ENCODE data around the gene CTBP2. TPM values are rescaled to one million over a fixed set of nuclear protein-coding genes. Genes with fewer than 3 reads are reported as not detected.

The CTBP2 gene
- total RNA-seq, 1 experiment from 2014 or later = 212 TPM

- Mint-ChIP-seq H3K4me1 (peaks cover 25 to 26% of the 10 kb centered on the region in 2 experiments), H3K4me3 (no peak overlapping the region)
- WGBS (ENCODE audit: extremely low coverage, insufficient read length, low lambda C conversion rate) = no CpG with 5 or more reads among the region's 5 CpGs
These were observed 210.8 kb downstream of the CTBP2 start for GRCh38 chr10:124949543-124949942.

More at GRCh38 chr10:124949543-124949942, 210.8 kb downstream of the CTBP2 start:
- H3K4me1 ChIP-seq (ENCODE audit: insufficient read depth, low read length) = peaks cover 2% of the 10 kb centered on the region; the same call in 1 of the 2 replicates
- H3K4me2 ChIP-seq (ENCODE audit: insufficient read depth, insufficient read length, low read length) = no peak overlapping the region
- H3K18ac ChIP-seq (ENCODE audit: insufficient read length, low read depth, low read length) = no peak overlapping the region
- H3K27ac Mint-ChIP-seq = peak overlapping the region in 1 of 3 experiments; percentile 6; a peak in 1 of 7 replicates
- no peak overlapping the region for H2BK15ac ChIP-seq (ENCODE audit: low read depth, low read length)
- no peak overlapping the region for H3K27ac ChIP-seq (ENCODE audit: insufficient read length, low read depth, low read length)
- no peak overlapping the region for H3T11ph ChIP-seq (ENCODE audit: low read length)
- peaks cover 0 to 8% (median 7%) of the 10 kb centered on the region in 3 experiments; a peak in 3 of 7 replicates for H3K36me3 Mint-ChIP-seq (ENCODE audit: insufficient read depth in 1 of 3, low read depth in 3 of 3)
- H3K9ac ChIP-seq (ENCODE audit: extremely low read depth, insufficient read length, low read length) = no peak overlapping the region
- no peak overlapping the region for H4K8ac ChIP-seq (replicated peaks; ENCODE audit: insufficient read length, low read depth, low read length)
- TF ChIP-seq, protein P1, sequence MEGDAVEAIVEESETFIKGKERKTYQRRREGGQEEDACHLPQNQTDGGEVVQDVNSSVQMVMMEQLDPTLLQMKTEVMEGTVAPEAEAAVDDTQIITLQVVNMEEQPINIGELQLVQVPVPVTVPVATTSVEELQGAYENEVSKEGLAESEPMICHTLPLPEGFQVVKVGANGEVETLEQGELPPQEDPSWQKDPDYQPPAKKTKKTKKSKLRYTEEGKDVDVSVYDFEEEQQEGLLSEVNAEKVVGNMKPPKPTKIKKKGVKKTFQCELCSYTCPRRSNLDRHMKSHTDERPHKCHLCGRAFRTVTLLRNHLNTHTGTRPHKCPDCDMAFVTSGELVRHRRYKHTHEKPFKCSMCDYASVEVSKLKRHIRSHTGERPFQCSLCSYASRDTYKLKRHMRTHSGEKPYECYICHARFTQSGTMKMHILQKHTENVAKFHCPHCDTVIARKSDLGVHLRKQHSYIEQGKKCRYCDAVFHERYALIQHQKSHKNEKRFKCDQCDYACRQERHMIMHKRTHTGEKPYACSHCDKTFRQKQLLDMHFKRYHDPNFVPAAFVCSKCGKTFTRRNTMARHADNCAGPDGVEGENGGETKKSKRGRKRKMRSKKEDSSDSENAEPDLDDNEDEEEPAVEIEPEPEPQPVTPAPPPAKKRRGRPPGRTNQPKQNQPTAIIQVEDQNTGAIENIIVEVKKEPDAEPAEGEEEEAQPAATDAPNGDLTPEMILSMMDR (conservative IDR thresholded peaks at IDR 0.05) = no peak
- H3K79me2 ChIP-seq (ENCODE audit: insufficient read depth, low read length) = peaks cover 27% of the 10 kb centered on the region; the same call in 1 of the 2 replicates
- H3K56ac ChIP-seq (ENCODE audit: insufficient read length, low read depth, low read length) = no peak overlapping the region
- H4K20me1 ChIP-seq (ENCODE audit: control insufficient read depth, insufficient read depth, insufficient read length) = no peaks in the 10 kb centered on the region
- H2BK20ac ChIP-seq (ENCODE audit: low read depth, low read length, poor library complexity, severe bottlenecking) = no peak overlapping the region
- no peaks in the 10 kb centered on the region for H3K27me3 ChIP-seq (ENCODE audit: insufficient read depth, low read length)
- no peaks in the 10 kb centered on the region for H3K9me3 Mint-ChIP-seq
- no peak overlapping the region for H3K14ac ChIP-seq (ENCODE audit: insufficient read depth, low read length)
- H3K4ac ChIP-seq (ENCODE audit: low read depth, low read length) = no peak overlapping the region
- H3K27me3 Mint-ChIP-seq (ENCODE audit: low read depth) = no peaks in the 10 kb centered on the region
- H4K91ac ChIP-seq (ENCODE audit: insufficient read length, low read depth, low read length) = no peak overlapping the region
- H2AK5ac ChIP-seq (ENCODE audit: insufficient read length, low read length) = no peak overlapping the region
- no peak overlapping the region for H2BK5ac ChIP-seq (ENCODE audit: insufficient read length, low read length)
- peaks cover 19% of the 10 kb centered on the region for H3K79me1 ChIP-seq (ENCODE audit: insufficient read depth, low read depth, low read length, poor library complexity, severe bottlenecking)
- no peak overlapping the region for H3K23ac ChIP-seq (ENCODE audit: insufficient read length, low read depth, low read length)
- DNase-seq = no peak
- H4K5ac ChIP-seq (ENCODE audit: insufficient read length, low read depth, low read length) = no peak overlapping the region
- H3K23me2 ChIP-seq (ENCODE audit: insufficient read length, low read depth, low read length, poor library complexity, severe bottlenecking) = no peaks in the 10 kb centered on the region
- H2BK12ac ChIP-seq (ENCODE audit: insufficient read length, low read depth, low read length) = no peak overlapping the region
- H3K9me3 ChIP-seq (ENCODE audit: control insufficient read depth, low read depth, low read length) = no peaks in the 10 kb centered on the region
- no peak overlapping the region for H2BK120ac ChIP-seq (ENCODE audit: low read depth, low read length, poor library complexity, severe bottlenecking)
- H2AFZ ChIP-seq (ENCODE audit: low read length) = no peak overlapping the region
